HG03066 (cell line): ENCODE data around the gene PLGRKT.
"Not testable (repeated sequence)": the region's sequence is repeated elsewhere in the genome, so short reads cannot be mapped to it uniquely, and the experiment has no call there.

Experiments
- ATAC-seq: cut with Tn5 transposase; IDR thresholded peaks from one replicate; pipeline ENCODE4 v1.9.1; 2021; ENCODE audit warnings: low read depth; ENCODE audit not compliant: unreplicated experiment

Gene PLGRKT

GRCh38 chr9:5321601-5322000 is 116.1 kb downstream of the PLGRKT start:
- not testable (repeated sequence) for ATAC-seq

- no peak for ATAC-seq
Observed at GRCh38 chr9:5321058-5321457, 116.7 kb downstream of the PLGRKT start.

- not testable (repeated sequence) for ATAC-seq
Observed at GRCh38 chr9:5316406-5316805, 121.3 kb downstream of the PLGRKT start.

- ATAC-seq = no peak
Observed at GRCh38 chr9:5315187-5315923, 122.4 kb downstream of the PLGRKT start.

GRCh38 chr9:5310851-5311250 is 126.9 kb downstream of the PLGRKT start:
- ATAC-seq = no peak
